HCT116 (cell line): ENCODE results near the gene ASB6.

Source experiments
- EZH2 ChIP-seq: fragments of 200-600 bp; sonication (generic); IDR thresholded peaks from 2 replicates; pipeline ENCODE4 v1.6.1; 2017; ENCODE audit warnings: antibody characterized with exemption, mixed run types
- EZH2phosphoT487 ChIP-seq: fragments of 200-600 bp; IDR thresholded peaks from 2 replicates; pipeline ENCODE4 v1.6.1; 2018; ENCODE audit warnings: antibody characterized with exemption, borderline replicate concordance
- POLR2A ChIP-seq: IDR thresholded peaks from 2 replicates; pipeline ENCODE4 v1.7.0; 2011; ENCODE audit warnings: borderline replicate concordance; ENCODE audit not compliant: insufficient read depth, insufficient read length; ENCODE audit errors: extremely low read depth
- POLR2AphosphoS5 ChIP-seq: IDR thresholded peaks from 2 replicates; pipeline ENCODE4 v1.6.1; 2011; ENCODE audit warnings: mild to moderate bottlenecking, low read depth, low read length, moderate library complexity
- RAD21 ChIP-seq: IDR thresholded peaks from 2 replicates; pipeline ENCODE4 v1.6.1; 2012; ENCODE audit warnings: low read depth, mild to moderate bottlenecking
- SP1 ChIP-seq: IDR thresholded peaks from 2 replicates; pipeline ENCODE4 v1.6.1; 2012; ENCODE audit warnings: low read depth
- SRF ChIP-seq: IDR thresholded peaks from 2 replicates; pipeline ENCODE4 v1.6.1; 2012; ENCODE audit warnings: low read depth
- YY1 ChIP-seq: IDR thresholded peaks from 2 replicates; pipeline ENCODE4 v1.6.1; 2011; ENCODE audit warnings: low read length, low read depth, moderate library complexity, mild to moderate bottlenecking; ENCODE audit not compliant: insufficient replicate concordance; ENCODE audit errors: extremely low read depth
- TF ChIP-seq, protein P1 (sequence below), 3 experiments: fragments of 200-600 bp in 1 of 3; sonication (generic) in 1 of 3; IDR thresholded peaks in 2 of 3; conservative IDR thresholded peaks in 1 of 3; 2 replicates each; pipeline ENCODE4 v1.5.1; 2012 to 2017; ENCODE audit warnings: low read depth in 2 of 3, low read length in 2 of 3, antibody characterized with exemption in 1 of 3, borderline replicate concordance in 1 of 3, control low read depth in 1 of 3, mild to moderate bottlenecking in 1 of 3, mixed read lengths in 1 of 3, mixed run types in 1 of 3, moderate library complexity in 1 of 3; ENCODE audit not compliant: insufficient read depth in 1 of 3
- TF ChIP-seq, protein P2 (sequence below): IDR thresholded peaks from 2 replicates; pipeline ENCODE4 v1.6.1; 2012
- TF ChIP-seq, protein P3 (sequence below): IDR thresholded peaks from 2 replicates; pipeline ENCODE4 v1.6.1; 2012

DNA sequence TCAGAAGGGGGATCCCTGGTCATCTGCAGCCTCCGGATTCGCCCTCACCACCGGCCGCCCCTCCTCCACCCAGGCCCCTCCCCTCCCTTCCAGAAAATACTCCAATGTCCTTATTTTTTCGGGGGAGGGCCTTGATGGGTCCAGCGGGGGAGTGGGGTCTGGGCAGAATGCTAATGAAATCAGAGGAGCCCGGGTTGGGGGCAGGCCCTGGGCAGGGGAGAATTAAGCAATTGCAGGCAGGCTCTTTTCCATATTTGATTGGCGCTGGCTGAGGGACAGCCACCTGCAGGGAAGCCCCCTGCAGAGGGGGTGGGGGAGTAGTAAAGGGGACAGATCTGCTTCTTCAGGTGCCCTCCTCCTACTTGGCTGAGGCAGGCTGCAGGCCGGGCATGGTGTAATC, 44.8 kb upstream of the ASB6 start:
- TF ChIP-seq POLR2AphosphoS5 (no peak), POLR2A (no peak), YY1 (no peak), SRF (no peak), EZH2 (no peak), RAD21 (no peak), SP1 (no peak), EZH2phosphoT487 (no peak)
- TF ChIP-seq, protein P1, sequence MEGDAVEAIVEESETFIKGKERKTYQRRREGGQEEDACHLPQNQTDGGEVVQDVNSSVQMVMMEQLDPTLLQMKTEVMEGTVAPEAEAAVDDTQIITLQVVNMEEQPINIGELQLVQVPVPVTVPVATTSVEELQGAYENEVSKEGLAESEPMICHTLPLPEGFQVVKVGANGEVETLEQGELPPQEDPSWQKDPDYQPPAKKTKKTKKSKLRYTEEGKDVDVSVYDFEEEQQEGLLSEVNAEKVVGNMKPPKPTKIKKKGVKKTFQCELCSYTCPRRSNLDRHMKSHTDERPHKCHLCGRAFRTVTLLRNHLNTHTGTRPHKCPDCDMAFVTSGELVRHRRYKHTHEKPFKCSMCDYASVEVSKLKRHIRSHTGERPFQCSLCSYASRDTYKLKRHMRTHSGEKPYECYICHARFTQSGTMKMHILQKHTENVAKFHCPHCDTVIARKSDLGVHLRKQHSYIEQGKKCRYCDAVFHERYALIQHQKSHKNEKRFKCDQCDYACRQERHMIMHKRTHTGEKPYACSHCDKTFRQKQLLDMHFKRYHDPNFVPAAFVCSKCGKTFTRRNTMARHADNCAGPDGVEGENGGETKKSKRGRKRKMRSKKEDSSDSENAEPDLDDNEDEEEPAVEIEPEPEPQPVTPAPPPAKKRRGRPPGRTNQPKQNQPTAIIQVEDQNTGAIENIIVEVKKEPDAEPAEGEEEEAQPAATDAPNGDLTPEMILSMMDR (IDR thresholded peaks at IDR 0.05 in 2 of 3, conservative IDR thresholded peaks at IDR 0.05 in 1 of 3; ENCODE audit: borderline replicate concordance in 1 of 3, insufficient read depth in 1 of 3, low read depth in 2 of 3, low read length in 2 of 3) = no peak
- TF ChIP-seq, protein P2, sequence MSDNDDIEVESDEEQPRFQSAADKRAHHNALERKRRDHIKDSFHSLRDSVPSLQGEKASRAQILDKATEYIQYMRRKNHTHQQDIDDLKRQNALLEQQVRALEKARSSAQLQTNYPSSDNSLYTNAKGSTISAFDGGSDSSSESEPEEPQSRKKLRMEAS = no peak
- TF ChIP-seq, protein P3, sequence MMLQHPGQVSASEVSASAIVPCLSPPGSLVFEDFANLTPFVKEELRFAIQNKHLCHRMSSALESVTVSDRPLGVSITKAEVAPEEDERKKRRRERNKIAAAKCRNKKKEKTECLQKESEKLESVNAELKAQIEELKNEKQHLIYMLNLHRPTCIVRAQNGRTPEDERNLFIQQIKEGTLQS = no peak
